Measurements from ENCODE around the gene NOD1. TPM values are rescaled to one million over a fixed set of nuclear protein-coding genes. Genes with fewer than 3 reads are reported as not detected.
A peak's percentile ranks its signal among the peaks of the same experiment; 100 is the strongest.

The NOD1 gene
- polyA plus RNA-seq, 1 donor from 2014 or later: 13.5 TPM

DNA sequence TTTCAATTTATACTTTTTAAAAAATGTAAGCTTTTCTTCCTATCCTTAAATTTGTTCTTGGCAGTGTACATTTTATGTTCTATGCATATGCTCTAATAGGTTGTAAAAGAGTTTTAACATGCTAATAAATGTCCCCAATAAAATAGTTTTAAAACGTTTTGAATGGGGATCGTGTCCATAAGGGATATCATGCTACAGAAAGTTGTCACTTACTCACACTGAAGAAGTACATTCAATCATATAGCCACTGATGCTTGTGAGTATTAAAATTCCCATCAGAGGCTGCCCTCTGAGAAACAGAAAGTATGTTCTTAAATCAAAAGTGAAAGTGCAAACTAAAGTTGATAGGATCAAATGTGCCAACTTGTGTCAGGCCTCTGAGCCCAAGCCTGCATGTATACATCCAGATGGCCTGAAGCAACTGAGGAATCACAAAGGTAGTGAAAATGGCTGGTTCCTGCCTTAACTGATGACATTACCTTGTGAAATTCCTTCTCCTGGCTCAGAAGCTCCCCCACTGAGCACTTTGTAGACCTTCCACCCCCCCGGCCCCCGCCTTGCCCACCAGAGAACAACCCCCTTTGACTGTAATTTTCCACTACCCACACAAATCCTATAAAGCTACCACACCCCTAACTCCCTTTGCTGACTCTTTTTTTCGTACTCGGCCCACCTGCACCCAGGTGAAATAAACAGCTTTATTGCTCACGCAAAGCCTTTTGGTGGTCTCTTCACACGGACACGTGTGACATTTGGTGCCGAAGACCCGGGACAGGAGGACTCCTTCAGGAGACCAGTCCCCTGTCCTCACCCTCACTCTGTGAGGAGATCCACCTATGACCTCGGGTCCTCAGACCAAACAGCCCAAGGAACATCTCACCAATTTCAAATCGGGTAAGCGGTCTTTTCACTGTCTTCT lies 877 bp upstream of the NOD1 start:
- peaks cover 36 to 38% (median 37%) of the 10 kb centered on the region in 3 donors for H3K4me1 Mint-ChIP-seq
- no peaks in the 10 kb centered on the region for H3K36me3 Mint-ChIP-seq
- H3K9me3 Mint-ChIP-seq: no peaks in the 10 kb centered on the region
- no peaks in the 10 kb centered on the region for H3K27me3 Mint-ChIP-seq
- peak overlapping the region; percentile 7 to 95 (median 92) for H3K27ac Mint-ChIP-seq
- peak overlapping the region in 3 of 4 donors; percentile 95 to 96 (median 95) for H3K4me3 Mint-ChIP-seq

DNA sequence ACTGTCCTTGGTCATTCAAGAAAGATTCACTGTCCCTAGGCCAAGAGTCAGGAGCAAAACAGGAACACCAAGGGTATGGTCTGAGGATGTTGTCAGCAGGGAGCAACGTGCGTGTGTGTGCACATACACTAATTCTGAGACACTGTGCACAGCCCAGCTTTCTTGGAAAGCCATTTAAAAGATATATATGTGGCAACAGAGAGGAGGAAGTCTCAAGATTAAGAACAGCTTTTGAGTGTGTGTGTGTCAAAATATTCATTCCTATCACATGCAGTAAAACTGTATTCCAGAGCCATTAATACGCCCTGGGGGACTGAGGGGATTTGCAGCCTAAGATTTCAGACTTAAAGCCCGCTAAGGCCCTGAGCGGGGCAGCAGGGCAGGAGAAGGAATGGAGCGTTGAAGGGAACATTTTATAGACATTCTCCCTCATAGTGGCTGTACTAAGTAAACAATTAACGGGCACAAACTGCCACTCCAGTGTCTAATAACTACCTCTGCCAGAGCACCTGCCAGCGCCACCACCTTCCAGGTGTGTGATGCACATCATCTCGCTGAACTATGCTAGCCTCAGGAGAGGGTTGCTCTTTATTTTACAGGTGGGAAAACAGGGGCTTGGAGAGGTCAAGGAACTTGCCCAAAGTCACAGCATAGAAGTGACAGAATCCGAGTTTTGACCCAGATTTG lies 2.0 kb downstream of the NOD1 start:
- Mint-ChIP-seq H3K4me1 (peaks cover 41 to 60% (median 52%) of the 10 kb centered on the region in 3 donors), H3K36me3 (no peaks in the 10 kb centered on the region), H3K9me3 (no peaks in the 10 kb centered on the region), H3K27ac (peak overlapping the region in 2 of 3 donors; percentile 59 to 65), H3K4me3 (peak overlapping the region in 3 of 4 donors; percentile 63 to 90 (median 88)), H3K27me3 (no peaks in the 10 kb centered on the region)

DNA sequence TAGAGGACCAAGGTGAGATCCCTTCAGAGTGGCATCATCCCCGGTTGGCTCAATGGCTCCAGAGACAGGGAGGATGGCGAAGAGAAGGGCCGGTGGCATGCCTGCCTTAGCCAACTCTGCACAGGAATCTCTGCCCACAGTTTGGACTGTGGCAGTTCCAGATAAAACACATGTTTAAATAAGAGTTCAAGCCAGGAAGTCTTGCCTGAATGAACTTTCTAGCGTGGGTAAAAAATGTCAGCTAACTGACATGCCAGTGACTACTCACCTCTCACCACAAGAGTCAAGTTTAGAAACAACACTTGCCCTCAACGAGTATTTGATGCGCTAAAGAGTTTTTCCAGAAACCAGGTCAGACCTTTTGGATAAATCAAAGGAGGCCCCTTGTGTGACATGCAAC lies 3.0 kb downstream of the NOD1 start:
- no peaks in the 10 kb centered on the region for H3K27me3 Mint-ChIP-seq
- peaks cover 41 to 60% (median 59%) of the 10 kb centered on the region in 3 donors for H3K4me1 Mint-ChIP-seq
- H3K36me3 Mint-ChIP-seq: peaks cover 4% of the 10 kb centered on the region
- H3K9me3 Mint-ChIP-seq: no peaks in the 10 kb centered on the region
- H3K4me3 Mint-ChIP-seq: peak overlapping the region in 1 of 4 donors; percentile 71
- peak overlapping the region in 1 of 3 donors; percentile 29 for H3K27ac Mint-ChIP-seq

DNA sequence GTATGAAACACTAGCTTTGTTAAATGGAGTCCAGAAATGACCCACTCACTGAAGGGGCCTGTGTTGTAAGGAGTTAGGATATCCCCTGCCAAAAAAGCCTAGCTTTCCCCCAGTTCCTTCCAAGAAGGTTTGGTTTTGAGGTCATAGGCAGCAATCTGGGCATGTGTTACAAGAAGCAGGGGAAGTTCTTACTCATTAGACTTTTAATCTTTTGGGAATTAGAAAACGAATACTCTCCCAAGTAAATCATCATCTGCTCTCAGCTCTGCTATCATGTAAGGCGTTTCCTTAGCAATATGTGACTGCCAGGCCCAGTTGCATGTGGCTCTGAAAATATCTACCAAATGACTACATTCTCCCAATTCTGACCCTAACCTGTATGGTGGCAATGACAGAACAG lies 3.7 kb downstream of the NOD1 start:
- H3K4me3 Mint-ChIP-seq: peak overlapping the region in 2 of 4 donors; percentile 47 to 65
- peak overlapping the region in 1 of 3 donors; percentile 29 for H3K27ac Mint-ChIP-seq
- H3K4me1 Mint-ChIP-seq: peaks cover 39 to 59% (median 58%) of the 10 kb centered on the region in 3 donors

DNA sequence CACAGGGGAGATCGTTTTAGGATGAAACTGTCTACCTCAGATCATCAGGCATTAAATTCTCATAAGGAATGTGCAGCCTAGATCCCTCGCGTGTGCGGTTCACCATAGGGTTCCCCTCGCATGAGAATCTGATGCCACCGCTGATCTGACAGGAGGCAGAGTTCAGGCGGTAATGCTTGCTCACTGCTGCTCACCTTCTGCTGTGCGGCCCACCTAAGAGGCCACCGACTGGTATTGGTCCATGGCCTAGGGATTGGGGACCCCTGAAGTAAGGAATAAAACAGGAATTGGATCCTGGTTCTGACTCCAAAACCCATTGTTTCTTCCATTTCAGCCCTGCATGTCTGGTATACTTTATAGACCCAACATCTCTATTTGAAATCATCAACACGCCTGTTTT lies 4.1 kb downstream of the NOD1 start:
- H3K36me3 Mint-ChIP-seq: peaks cover 4% of the 10 kb centered on the region
- peak overlapping the region in 2 of 4 donors; percentile 47 to 65 for H3K4me3 Mint-ChIP-seq
- H3K27ac Mint-ChIP-seq: peak overlapping the region in 1 of 3 donors; percentile 9
- peaks cover 35 to 56% (median 56%) of the 10 kb centered on the region in 3 donors for H3K4me1 Mint-ChIP-seq
- no peaks in the 10 kb centered on the region for H3K9me3 Mint-ChIP-seq
- H3K27me3 Mint-ChIP-seq: no peaks in the 10 kb centered on the region

More for the DNA sequence above, 3.7 kb downstream of the NOD1 start:
- H3K9me3 Mint-ChIP-seq: no peaks in the 10 kb centered on the region
- no peaks in the 10 kb centered on the region for H3K27me3 Mint-ChIP-seq
- peaks cover 4% of the 10 kb centered on the region for H3K36me3 Mint-ChIP-seq

DNA sequence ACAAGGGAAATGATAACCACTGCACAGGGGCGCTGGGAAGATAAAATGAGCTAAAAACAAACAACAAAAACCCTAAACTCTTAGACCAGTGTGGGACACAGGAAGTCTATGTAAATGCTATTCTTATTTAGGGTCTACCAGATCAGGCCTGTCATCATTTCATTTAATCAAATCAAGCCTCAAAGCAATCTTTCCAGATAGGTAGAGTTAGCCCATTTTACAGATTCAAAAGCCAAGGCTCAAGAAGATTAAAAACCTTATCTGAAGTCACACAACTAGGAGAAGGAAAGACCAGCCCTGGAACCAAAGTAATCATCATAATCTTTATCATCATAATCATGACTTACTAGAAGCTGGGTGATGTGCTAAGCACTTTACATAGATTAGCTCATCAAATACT lies 4.7 kb downstream of the NOD1 start:
- Mint-ChIP-seq H3K4me1 (peaks cover 31 to 54% (median 51%) of the 10 kb centered on the region in 3 donors), H3K9me3 (no peaks in the 10 kb centered on the region), H3K27ac (peak overlapping the region in 2 of 3 donors; percentile 9 to 47), H3K36me3 (peaks cover 5% of the 10 kb centered on the region), H3K27me3 (no peaks in the 10 kb centered on the region), H3K4me3 (no peak overlapping the region)

DNA sequence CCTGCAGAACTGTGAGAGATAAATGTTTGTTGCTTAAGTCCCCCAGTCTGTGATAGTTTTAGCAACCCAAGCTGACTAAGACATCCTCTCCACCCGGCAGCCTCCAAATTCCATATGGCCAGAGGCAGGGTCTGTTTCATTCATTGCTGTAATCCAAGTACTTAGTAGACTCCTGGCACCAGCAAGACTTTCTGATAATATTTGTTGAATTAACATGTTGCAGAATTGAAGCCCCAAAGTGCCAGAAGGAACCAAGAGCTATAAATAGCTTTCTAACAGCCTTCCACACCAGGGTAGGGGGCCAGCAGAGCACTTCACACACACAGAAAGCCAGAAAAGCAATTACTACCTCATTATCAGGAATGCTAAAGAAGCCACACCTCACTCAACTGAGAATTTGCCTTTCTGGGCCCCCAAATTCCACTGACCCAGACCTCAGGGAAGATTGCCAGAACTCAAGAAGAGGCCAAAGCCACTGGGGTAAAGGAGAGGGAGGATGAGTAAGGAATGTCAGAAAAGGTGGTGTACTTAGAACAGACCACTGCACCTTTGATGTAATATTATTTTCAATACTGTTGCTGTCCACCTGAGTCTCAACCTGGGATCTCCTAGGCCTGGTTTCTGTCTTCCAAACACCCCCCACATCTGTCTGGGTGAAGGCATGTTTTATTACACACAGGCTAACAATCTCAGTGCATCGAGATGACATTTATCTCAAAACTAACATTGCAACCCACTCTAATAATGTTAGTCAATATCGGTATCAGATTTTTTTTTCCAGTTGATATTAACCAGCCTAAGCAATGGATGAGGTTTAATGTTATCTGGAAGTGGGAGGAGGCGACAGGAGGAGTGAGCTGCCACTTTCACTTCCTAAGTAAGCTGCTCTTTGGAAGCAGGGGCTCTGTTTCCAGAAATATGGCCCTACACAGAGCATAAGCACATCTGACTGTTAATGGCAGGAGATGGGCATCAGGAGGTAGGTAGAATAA lies 5.5 kb downstream of the NOD1 start:
- Mint-ChIP-seq H3K4me1 (peaks cover 35 to 62% (median 55%) of the 10 kb centered on the region in 3 donors), H3K27me3 (no peaks in the 10 kb centered on the region), H3K27ac (peak overlapping the region in 1 of 3 donors; percentile 9), H3K4me3 (no peak overlapping the region), H3K9me3 (no peaks in the 10 kb centered on the region), H3K36me3 (peaks cover 5% of the 10 kb centered on the region)

DNA sequence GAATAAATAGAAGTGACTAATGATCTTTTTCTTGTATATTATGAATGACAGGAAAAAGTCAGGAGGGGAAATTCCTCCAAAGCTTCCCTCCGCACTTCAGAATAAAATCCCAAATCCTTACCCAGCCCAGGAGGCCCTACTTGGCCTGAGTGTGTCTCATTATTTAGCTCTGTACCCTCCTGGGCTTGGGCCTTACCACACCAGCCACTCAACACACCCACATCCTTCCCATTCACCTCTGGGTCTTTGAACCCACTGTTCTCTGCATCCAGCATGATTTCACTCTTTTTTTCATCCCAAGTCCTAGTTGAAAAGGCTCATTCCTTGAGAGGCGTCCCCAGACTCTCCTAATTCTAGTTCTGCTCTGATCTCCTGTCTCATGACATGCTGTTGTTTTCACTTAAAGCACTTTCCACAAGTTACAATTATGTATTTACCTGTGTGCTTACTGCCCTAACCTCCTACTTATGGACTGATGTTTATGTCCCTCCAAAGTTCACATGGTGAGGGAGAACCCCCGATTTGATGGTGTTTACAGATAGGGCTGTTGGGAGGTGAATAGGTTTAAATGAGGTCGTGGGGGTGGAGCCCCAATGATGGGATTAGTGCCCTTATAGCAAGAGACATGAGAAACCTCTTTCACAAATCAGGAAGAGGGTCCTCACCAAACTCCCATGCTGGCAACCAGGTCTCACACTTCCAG lies 6.4 kb downstream of the NOD1 start:
- Mint-ChIP-seq H3K27ac (peak overlapping the region in 1 of 3 donors; percentile 65), H3K27me3 (no peaks in the 10 kb centered on the region), H3K9me3 (no peaks in the 10 kb centered on the region), H3K4me3 (no peak overlapping the region), H3K4me1 (peaks cover 39 to 65% (median 62%) of the 10 kb centered on the region in 3 donors), H3K36me3 (peaks cover 5% of the 10 kb centered on the region)

DNA sequence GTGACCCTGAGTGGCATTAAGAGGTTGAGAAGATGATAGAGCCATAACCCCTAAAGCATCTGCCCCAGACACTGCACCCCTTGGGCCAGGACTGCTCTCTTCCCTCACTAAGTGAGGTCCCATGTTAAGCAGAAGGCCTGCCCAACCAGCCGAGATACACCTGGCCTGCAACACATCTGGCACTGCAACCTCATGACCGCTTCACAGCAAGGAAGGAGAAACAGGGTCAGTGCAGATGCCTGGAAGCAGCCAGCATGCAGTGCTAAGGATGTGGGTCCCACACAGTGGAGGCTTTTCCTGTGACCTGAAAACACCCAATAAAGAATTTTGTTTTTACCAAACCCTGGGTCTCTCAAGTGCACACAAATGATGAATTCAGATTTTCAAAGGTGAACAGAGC lies 7.4 kb downstream of the NOD1 start:
- no peaks in the 10 kb centered on the region for H3K27me3 Mint-ChIP-seq
- peak overlapping the region in 1 of 3 donors; percentile 6 for H3K27ac Mint-ChIP-seq
- H3K4me3 Mint-ChIP-seq: peak overlapping the region in 1 of 4 donors; percentile 2
- H3K4me1 Mint-ChIP-seq: peaks cover 39 to 65% (median 59%) of the 10 kb centered on the region in 3 donors
- H3K9me3 Mint-ChIP-seq: no peaks in the 10 kb centered on the region
- peaks cover 5% of the 10 kb centered on the region for H3K36me3 Mint-ChIP-seq

DNA sequence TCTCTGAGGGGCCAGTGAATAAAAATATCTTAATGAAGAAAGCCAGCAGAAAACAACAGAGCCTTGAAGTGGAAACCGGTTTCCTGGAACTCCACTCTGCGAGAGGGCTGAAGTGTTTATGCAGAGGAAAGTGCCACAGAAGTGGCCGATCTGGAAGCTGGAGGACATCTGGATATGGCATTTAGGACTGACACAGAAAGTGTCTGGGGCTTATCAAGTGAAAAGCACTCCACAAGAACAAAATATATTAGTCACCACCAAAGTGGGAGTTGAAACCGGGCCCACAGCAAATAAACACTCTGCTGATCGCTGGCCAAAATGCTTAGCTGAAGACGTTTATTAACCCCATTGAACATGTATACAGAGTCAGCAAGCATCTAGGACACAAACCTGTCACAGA lies 7.8 kb downstream of the NOD1 start:
- Mint-ChIP-seq H3K27ac (peak overlapping the region in 1 of 3 donors; percentile 6), H3K36me3 (peaks cover 5% of the 10 kb centered on the region), H3K27me3 (no peaks in the 10 kb centered on the region), H3K4me3 (peak overlapping the region in 2 of 4 donors; percentile 2 to 18), H3K9me3 (no peaks in the 10 kb centered on the region), H3K4me1 (peaks cover 40 to 65% (median 56%) of the 10 kb centered on the region in 3 donors)

DNA sequence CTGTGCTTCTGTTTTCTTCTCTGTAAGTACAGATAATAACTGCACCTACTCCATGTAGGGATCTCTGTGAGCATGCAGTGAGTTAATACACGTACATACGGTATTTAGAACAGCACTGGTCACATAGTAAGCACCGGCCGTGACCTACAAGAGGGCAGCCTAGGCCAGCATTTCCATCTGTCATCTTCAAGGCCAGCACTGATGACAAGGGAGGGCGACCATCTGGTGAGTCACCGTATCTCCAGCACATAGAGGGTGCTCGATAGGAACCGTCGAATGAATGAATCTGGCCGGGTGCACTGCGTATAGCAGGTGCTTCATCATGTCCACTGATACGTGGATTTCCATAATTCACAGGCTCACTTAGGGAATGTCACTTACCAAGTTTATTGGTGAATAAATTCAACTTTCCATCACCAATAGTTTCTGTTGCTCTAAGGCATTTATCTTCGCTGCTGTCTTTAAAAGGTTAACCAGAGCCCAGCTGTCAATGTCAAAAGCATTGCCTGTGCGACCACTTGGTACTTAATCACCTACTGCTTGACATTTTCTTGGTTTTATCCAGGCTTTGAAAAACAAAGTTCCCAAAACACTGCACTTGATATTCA lies 8.3 kb downstream of the NOD1 start:
- H3K27ac Mint-ChIP-seq: no peak overlapping the region
- no peaks in the 10 kb centered on the region for H3K9me3 Mint-ChIP-seq
- H3K27me3 Mint-ChIP-seq: no peaks in the 10 kb centered on the region
- peak overlapping the region in 1 of 4 donors; percentile 18 for H3K4me3 Mint-ChIP-seq
- H3K36me3 Mint-ChIP-seq: peaks cover 5% of the 10 kb centered on the region
- peaks cover 38 to 65% (median 55%) of the 10 kb centered on the region in 3 donors for H3K4me1 Mint-ChIP-seq

DNA sequence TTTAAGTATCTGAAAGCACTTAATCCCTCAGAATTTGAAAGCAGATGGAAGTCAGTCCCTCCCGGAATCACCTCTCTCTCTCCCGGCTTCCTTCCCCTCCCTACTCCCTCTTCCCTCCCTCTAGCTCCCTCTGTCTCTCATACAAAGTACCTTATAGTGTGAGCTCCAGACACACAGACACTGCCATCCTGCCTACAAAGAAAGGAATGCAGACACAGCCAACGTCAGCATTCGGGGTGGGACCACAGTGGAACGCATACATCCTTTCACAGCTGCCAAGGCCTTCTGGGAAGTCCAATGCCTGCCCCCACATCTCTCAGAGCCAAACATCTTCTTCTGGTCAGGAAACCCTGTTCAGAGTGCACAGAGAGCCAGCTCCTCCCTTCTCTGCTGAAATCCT lies 9.3 kb downstream of the NOD1 start:
- Mint-ChIP-seq H3K27me3 (no peaks in the 10 kb centered on the region), H3K36me3 (peaks cover 5% of the 10 kb centered on the region), H3K27ac (no peak overlapping the region), H3K4me3 (peak overlapping the region in 1 of 4 donors; percentile 3), H3K4me1 (peaks cover 42 to 63% (median 57%) of the 10 kb centered on the region in 3 donors), H3K9me3 (no peaks in the 10 kb centered on the region)

DNA sequence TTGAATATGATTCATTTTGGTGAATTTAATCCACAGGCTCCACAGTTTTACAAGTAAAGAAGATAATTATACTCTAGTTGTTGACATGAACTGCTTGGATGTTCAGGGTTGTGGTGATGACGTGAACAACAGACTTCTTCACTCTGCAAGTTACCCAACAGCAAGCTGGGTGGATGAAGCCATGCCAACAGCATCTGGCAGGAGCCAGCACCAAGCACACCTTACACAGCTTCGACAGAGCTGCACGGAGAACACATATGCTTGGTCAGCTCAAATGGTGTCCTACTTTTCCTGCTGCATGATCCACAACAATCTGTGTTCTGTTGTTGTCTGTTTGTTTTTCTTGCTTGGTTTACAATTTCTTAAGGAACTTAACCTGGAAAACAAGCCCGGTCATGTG lies 9.8 kb downstream of the NOD1 start:
- Mint-ChIP-seq H3K27me3 (no peaks in the 10 kb centered on the region), H3K4me1 (peaks cover 47 to 63% (median 57%) of the 10 kb centered on the region in 3 donors)

More for the DNA sequence above, 9.8 kb downstream of the NOD1 start:
- Mint-ChIP-seq H3K9me3 (no peaks in the 10 kb centered on the region), H3K27ac (peak overlapping the region in 2 of 3 donors; percentile 2 to 73), H3K4me3 (no peak overlapping the region), H3K36me3 (peaks cover 5% of the 10 kb centered on the region)

Data from IgD-negative memory B cell (primary cell).